ENCODE measurements around the gene SPDYA.
A peak's percentile ranks its signal among the peaks of the same experiment; 100 is the strongest.

The SPDYA gene

DNA sequence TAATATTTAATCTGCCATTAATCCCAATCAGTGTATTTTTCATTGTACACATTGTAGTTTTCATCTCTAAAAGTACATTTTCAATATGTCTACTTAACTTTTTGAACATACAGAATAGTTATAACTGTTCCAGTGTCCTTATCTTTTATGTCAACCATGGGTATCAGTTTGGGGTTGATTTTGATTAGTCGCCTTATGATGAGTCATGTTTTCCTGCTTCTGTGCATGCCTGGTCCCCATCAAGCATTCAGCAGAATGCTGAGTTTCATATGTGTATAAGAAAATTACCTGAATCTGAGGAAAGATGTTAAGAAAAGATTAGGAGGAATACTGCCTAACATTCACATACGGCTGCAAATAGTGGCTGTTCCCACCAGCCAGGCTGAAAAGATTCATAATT is 17.7 kb downstream of the SPDYA start:
- no peak for DNase-seq

DNA sequence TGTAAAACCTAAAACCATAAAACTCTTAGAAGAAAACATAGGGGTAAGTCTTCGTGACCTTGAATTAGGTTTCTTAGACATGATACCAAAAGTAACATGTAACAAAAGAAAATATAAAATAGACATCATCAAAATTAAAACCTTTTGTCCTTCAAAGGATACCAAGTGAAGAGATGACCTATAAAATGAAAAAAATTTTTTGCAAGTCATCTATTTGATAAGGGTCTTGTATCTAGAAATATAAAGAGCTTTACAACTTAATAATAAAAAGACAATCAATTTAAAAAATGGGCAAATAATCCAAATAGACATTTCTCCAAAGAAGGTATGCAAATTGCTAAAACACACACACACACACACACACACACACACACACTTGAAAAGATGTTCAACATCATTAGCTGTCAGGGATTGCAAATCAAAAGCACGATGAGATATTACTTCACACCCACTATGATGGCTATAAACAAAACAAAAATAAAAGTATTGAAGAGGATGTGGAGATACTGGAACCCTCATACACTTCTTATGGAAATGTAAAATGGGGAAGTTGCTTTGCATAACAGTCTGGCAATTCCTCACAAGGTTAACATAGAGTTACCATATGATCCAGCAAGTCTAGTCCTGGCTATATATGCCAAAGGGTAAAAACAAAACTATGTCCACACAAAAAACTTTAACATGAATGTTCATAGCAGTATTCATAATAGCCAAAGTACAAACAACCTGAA is 23.3 kb downstream of the SPDYA start:
- no peak for DNase-seq

DNA sequence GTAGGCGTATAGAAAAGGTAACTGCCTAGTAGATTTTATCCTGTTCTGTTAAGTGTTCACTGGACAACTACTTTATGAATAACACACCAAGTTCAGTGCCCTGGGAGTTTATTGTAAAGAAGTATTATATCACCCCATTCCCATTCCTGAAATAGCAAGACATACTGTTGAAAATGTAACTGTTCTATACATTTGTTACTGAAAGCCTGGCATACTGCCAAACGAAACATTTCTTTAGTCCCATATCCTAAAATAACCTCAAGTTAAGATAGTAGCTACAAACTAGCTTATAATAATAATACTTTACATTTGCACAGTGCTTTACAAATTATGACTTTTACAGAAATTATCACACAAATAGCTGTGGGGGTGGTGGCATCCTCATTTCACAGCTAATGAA is 25.1 kb downstream of the SPDYA start:
- DNase-seq = no peak

DNA sequence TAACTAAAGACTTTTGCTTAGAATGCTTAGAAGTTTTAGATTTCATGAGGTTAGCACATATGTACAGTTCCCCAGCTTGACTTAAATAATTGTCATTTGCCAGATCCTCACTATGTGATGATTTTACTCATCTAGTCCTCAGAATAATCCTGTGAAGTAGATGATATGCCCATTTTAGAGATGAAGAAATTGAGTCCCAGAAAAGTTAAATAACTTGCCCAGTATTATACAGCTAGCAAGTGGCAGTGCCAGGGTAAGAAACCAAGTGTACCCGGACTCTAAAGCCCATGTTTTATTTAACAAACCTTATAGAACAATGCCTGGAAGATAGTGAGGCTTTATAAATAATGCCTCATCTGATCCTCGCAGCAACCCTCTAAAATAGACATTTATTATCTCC is 28.3 kb downstream of the SPDYA start:
- no peak for DNase-seq

DNA sequence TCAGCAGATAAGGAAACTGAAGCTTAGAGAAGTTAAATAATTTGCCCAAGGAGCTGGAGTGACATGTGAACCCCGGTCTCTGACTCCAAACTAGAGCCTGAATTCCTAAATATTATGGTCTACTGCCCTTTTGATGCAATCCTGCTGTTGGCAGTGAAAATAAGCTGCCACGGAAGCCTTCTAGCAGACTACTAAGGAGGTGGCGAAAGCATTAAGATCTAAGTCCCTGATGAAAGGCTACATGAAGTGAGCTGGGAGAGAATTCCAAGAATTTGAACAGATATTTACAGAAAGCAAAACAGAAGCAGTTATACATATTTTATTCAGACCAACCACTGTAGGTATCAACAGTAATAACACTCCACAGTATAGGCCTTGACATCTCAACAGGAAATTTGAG is 31.4 kb downstream of the SPDYA start:
- DNase-seq = no peak

DNA sequence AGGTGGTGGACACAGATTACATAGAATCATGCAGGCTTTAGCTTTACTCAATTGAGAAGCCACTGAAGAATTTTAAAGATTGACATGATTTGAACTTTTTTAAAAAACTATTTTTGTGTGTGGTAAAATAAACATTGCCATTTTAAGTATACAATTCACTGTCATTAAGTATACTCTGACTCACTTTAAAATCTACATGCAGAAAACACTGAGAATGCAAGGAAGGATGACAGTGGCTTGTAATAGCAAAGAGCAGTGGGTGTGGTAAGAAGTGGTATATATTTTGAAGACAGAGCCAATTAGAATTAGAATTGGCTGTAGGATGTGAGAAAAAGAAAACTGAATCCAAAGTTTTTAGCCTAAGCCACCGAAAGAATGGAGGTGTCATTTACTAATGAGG is 44.6 kb downstream of the SPDYA start:
- no peak for DNase-seq

DNA sequence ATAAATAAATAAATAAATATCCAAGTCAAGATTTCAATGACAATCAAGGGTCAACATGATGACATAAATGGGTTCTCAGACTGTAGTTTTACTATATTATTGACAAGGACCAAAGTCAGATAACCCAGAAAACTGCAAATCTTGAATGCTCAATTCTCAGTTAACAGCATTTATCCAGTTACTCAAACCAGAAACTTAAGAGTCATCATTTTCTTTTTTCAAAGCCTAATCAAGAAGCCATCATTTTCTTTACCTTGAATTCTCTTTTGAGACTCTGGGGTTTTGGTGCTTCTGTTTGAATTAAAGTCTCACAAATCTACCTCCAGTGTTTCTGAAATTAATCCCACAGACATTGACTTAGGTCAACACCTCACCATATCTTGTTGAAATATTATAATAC is 45.3 kb downstream of the SPDYA start:
- no peak for DNase-seq

DNA sequence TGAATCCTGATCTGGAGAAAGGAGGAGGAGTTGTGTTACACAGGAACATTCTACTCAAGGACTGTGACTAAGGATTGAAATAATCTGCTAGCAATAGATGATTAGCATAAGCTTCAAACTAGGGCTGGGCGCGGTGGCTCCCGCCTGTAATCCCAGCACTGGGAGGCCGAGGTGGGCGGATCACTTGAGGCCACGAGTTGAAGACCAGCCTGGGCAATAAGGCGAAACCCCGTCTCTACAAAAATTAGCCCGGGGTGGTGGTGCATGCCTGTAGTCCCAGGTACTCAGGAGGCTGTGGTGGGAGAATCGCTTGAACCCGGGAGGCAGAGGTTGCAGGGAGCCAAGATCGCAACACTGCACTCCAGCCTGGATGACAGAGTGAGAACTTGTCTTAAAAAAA is 58.0 kb downstream of the SPDYA start:
- DNase-seq = no peak

DNA sequence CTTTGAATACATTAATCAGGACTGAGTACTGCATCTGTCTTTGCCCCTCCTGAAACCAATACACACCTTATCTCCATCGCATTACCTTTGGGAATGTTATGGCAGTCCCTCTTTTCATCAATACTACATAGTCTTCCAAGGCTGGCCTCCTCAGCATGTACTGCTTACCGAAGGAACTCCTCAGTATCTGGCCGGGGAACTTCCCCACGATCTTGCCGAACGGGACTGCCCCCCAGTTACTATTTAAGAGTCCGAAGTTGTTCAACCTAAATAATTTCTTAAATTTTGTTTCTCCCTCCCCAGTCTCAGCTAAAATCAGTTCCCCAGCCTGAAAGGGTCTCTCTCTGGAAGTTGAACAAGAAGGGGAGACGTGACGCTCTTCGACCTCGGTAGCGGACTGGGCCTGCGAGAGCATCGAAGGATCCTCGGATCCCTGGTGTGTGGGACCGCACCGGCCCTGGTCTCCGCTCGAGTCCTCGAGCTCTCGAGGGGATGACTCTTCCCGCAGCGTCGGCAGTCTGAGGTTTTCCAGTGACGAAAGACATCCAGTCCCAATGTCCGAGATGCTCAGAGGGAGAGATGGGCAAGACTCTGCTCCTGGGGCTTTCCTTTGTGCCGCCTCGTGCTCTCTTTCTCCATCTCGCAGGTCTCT is 59.0 kb downstream of the SPDYA start:
- DNase-seq = no peak

DNA sequence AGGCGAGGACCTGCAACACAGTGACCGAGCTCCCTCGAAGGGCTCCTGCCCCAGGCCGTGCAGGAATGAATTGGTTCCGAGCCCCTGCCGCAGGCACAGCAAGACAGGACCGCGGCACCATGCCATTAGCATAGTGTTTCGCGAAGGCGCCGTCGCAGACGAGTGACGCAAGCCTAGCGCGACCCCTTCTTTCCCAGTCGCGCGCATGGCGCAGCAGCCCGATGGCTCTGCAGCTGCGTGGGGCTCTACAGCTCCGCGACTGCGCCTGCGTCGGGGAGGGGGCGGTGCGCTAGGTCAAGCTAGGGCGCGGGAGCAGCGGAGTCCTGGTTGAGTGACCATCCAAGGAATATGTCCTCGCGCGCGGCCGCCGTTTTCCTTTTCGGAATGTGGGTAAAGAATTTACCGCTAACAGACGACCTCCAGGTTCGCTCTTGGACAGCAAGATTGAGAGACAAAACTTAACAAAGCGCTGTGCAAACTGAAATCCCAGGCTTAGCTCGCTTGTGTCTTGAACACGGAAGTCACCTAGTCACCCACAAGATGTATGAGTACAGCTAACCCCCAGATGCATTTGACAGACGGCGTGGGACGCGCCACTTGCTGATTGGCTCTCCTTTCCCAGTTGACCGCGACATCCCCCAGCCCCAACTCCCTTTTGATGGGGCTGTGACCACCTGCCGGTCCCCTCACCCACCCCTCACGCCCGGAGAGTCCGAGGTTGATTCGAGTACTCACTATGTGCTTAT is 59.7 kb downstream of the SPDYA start, which contains the start of gene TRMT61B:
Gene TRMT61B (minus strand): TSS at position 164 of the 746 bp plus-strand sequence. CDS start 32 bp downstream, at position 132.
- peak; percentile 96 for DNase-seq

DNA sequence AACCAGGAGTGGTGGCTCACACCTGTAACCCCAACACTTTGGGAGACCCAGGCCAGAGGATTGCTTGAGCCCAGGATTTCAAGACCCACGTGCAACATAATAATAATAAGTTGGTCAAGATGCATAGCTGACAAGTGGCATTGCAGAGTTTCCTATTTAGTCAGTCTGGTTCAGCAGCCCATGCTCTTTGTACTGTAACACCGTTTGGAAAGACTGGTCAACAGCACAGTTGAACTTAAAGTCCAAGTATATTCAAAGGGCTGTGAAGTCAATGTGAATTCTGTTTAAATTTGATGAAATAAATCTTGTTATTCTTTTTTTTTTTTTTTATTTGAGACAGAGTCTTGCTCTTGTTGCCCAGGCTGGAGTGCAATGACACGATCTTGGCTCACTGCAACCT is 61.0 kb downstream of the SPDYA start:
- DNase-seq = no peak

DNA sequence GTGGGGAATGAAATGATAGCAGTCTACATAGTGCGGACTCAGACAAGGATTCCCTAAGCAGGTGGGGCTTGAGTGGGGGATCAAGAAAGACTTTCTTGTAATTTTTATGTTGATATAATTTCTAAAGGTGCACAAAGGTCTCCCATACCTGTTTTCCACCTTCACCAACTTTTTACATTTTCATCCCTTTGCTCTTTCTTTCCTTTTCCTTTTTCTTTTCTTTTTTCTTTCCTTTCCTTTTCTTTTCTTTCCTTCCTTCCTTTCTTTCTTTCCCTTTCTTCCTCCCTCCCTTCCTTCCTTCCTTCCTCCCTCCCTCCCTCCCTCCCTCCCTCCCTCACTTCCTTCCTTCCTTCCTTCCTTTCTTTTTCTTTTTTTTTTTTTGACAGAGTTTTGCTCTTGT is 69.6 kb downstream of the SPDYA start:
- no peak for DNase-seq

DNA sequence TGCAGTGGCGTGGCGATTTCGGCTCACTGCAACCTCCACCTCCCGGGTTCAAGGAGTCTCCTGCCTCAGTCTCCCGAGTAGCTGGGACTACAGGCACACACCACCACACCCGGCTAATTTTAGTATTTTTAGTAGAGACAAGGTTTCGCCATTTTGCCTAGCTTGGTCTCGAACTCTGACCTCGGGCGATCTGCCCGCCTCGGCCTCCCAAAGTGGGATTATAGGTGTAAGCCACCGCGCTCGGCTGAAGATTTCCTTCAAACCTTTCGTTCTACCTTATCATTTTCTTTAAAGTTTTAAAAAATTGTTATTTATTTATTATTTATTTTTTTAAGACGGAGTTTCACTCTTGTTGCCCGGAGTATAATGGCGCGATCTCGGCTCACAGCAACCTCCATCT is 82.9 kb downstream of the SPDYA start:
- DNase-seq = no peak

DNA sequence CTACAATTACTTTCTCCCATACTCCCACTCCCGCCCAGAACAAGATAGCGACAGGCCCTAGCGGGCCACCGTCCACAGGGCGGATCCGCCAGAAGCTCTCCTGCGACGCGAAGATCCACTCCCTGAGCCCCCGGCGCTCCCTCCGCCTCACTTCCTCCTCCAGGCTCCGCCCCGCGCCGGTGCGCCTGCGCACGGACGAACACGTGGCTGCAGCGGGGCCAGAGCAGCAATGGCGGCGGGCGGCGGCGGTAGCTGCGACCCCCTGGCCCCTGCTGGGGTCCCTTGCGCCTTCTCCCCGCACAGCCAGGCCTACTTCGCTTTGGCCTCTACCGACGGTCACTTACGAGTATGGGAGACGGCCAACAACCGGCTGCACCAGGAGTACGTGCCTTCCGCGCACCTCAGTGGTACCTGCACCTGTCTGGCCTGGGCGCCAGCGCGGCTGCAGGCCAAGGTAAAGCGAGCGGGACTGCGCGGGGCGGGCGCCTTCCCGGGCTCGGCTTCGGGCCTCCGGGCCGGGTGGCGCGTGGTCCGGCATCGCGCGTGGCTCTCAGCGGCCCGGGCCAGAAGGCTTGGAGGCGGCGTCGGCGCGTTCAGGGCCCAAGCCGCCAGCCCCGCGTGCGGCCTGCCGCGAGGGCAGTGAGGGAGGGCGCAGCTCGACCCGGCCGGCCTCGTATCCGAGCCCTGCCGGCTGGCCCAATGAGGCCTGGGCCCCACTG is 84.0 kb downstream of the SPDYA start, which contains the start of gene WDR43:
Gene WDR43 (plus strand): TSS at position 198 of the 719 bp plus-strand sequence. CDS start 32 bp downstream, at position 230.
- peak; percentile 98 for DNase-seq

DNA sequence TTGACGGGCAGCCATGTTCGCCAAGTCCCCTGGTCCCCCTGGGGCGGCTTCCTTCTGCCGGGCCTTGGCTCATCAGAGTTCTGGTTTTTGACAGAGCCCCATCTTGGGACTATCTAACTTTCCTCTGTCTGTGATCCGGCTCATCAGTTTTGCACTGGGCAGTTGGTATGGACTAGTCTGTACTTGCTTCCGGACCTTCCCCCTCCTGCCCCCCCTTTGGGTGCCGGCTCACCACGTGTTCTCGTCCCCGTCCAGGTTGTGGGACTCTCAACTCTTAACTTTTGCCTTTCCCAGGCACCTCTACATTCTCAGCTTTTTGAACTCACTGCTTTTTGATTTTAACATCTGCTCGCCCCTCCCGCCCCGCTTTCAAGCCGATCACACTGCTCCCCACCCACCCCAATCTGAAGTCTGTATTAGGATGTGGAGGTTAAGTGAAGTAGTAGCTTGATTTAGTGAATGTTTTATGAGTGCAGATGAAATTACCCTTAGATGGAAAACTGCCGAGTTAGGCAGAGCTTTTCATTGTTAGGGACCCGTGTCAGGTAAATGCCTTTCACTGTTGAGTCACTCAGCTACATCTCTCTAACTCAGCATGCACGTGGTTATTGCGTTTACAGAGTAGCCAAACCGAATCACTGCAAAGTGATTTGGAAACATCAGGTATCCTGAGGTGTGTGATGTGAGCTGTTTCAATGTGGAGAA is 84.7 kb downstream of the SPDYA start:
- peak; percentile 38 for DNase-seq

DNA sequence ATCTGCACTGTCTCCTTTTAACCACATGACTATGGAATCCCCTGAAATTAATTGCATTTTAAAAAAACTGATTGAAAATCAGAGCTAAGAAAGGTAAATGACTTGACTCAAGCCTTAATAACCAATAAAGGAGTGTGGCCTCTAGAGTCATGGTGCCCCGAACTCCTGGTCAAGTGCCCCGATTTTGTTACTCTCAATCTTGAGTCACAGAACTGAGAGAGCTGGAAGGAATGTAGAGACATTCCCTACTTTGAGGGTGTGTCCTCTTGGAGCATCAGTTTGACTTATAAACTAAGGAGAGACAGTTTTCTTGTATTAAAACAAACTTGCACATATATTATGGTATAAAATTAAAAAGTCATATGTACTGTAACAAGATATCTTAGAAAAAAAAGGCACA is 86.3 kb downstream of the SPDYA start:
- no peak for DNase-seq

DNA sequence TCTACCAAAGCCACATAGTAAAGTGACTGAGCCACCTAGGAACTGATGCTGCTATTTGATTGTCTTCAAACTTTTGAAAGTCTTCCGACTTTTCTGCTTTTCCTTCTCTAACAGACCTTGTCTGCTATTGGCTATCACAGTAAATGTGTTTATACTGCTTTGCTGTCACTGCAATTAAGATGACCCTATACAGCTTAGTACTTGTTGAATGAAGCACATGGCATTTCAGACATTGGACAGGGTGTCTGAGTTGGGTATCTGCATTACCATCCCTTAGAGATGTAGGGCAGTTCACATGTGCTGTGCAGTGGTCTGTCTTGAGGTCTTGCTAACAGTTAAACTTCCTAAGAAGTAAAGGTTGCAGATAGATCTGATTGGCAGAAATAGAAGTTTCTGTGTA is 87.4 kb downstream of the SPDYA start:
- DNase-seq = no peak
